ENCODE measurements around the gene HAVCR1.

Gene HAVCR1

DNA sequence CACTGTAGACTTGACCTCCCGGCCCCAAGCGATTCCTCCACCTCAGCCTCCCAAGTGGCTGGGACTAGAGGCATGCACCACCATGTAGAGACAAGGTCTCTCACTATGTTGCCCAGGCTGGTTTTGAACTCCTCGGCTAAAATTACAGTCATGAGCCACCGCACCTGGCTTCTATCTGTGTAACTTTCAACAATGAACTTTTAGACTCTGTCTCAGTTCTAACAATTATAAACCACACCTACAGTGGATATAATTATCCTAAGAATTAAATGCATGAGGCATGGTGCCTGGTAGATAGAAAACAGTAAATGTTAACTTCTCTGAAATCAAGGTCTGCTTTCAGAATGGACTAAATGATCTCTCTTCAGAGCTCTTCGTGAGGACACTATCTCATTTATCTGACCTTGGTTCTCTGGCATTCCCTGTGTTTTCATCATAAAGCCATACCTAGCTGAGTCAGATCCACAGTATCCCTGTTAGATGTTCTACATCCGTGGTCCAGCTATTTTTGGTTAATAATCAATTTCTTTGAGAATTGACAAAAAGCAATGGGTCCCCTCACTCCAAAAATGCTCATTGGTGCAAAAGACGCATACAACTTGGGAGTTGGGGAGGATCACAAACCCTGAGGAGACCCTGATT lies 7.2 kb downstream of the HAVCR1 start:
- Histone ChIP-seq H2AFZ (ENCODE audit: low read depth, low read length) (no peak overlapping the region), H3K4me3 (ENCODE audit: low read depth in 1 of 2, low read length in 2 of 2) (no peak overlapping the region), H3K9me3 (ENCODE audit: insufficient read depth, low read length, severe bottlenecking) (no peaks in the 10 kb centered on the region), H3K27me3 (ENCODE audit: insufficient read depth, low read length, poor library complexity) (peaks cover 4% of the 10 kb centered on the region), H3K36me3 (ENCODE audit: insufficient read depth, low read length) (no peaks in the 10 kb centered on the region), H3K4me2 (ENCODE audit: insufficient read depth, low read length) (no peak overlapping the region), H4K20me1 (ENCODE audit: insufficient read depth, low read length) (no peaks in the 10 kb centered on the region), H3K27ac (ENCODE audit: low read length) (no peak overlapping the region), H3K79me2 (ENCODE audit: insufficient read depth, low read length) (no peaks in the 10 kb centered on the region), H3K4me1 (ENCODE audit: insufficient read depth, low read length) (no peaks in the 10 kb centered on the region), H3K9ac (ENCODE audit: low read depth, low read length) (no peak overlapping the region)
- TF ChIP-seq, protein P1, sequence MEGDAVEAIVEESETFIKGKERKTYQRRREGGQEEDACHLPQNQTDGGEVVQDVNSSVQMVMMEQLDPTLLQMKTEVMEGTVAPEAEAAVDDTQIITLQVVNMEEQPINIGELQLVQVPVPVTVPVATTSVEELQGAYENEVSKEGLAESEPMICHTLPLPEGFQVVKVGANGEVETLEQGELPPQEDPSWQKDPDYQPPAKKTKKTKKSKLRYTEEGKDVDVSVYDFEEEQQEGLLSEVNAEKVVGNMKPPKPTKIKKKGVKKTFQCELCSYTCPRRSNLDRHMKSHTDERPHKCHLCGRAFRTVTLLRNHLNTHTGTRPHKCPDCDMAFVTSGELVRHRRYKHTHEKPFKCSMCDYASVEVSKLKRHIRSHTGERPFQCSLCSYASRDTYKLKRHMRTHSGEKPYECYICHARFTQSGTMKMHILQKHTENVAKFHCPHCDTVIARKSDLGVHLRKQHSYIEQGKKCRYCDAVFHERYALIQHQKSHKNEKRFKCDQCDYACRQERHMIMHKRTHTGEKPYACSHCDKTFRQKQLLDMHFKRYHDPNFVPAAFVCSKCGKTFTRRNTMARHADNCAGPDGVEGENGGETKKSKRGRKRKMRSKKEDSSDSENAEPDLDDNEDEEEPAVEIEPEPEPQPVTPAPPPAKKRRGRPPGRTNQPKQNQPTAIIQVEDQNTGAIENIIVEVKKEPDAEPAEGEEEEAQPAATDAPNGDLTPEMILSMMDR (IDR thresholded peaks at IDR 0.05; ENCODE audit: borderline replicate concordance, extremely low read depth, low read length, poor library complexity, severe bottlenecking) = no peak
- TF ChIP-seq EZH2 (IDR thresholded peaks at IDR 0.05; ENCODE audit: borderline replicate concordance, low read depth, low read length, severe bottlenecking) = no peak
- no peak for DNase-seq
- ATAC-seq (ENCODE audit: insufficient read depth, low read depth) = no peak

DNA sequence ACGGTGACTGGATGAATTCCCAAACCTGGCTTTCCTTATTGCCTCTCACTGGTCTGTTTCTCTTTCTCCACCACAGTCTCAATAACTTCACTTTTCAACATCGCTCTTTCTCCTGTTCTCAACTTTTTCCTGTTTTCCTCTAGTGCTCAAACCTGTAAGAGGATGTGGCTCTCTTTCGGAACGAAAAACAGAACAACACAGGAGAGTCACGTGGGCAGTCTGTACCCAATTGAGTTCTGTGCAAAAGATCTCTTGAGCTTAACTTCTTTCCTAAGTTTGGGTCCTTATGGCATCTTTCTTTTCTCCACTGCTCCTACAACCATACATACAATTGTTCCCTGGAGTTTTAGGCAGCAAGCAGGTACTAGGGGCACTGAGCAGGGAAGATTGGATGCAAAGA lies 8.9 kb downstream of the HAVCR1 start:
- Histone ChIP-seq H3K27me3 (ENCODE audit: insufficient read depth, low read length, poor library complexity) (peaks cover 4% of the 10 kb centered on the region), H3K27ac (ENCODE audit: low read length) (no peak overlapping the region), H3K79me2 (ENCODE audit: insufficient read depth, low read length) (no peaks in the 10 kb centered on the region), H3K9me3 (ENCODE audit: insufficient read depth, low read length, severe bottlenecking) (no peaks in the 10 kb centered on the region), H3K9ac (ENCODE audit: low read depth, low read length) (no peak overlapping the region), H3K36me3 (ENCODE audit: insufficient read depth, low read length) (no peaks in the 10 kb centered on the region), H4K20me1 (ENCODE audit: insufficient read depth, low read length) (no peaks in the 10 kb centered on the region), H3K4me2 (ENCODE audit: insufficient read depth, low read length) (no peak overlapping the region), H3K4me3 (ENCODE audit: low read depth in 1 of 2, low read length in 2 of 2) (no peak overlapping the region), H2AFZ (ENCODE audit: low read depth, low read length) (no peak overlapping the region), H3K4me1 (ENCODE audit: insufficient read depth, low read length) (no peaks in the 10 kb centered on the region)
- ATAC-seq (ENCODE audit: insufficient read depth, low read depth) (no peak), DNase-seq (no peak)
- TF ChIP-seq, protein P1 (IDR thresholded peaks at IDR 0.05; ENCODE audit: borderline replicate concordance, extremely low read depth, low read length, poor library complexity, severe bottlenecking) = no peak
- no peak for TF ChIP-seq EZH2 (IDR thresholded peaks at IDR 0.05; ENCODE audit: borderline replicate concordance, low read depth, low read length, severe bottlenecking)

DNA sequence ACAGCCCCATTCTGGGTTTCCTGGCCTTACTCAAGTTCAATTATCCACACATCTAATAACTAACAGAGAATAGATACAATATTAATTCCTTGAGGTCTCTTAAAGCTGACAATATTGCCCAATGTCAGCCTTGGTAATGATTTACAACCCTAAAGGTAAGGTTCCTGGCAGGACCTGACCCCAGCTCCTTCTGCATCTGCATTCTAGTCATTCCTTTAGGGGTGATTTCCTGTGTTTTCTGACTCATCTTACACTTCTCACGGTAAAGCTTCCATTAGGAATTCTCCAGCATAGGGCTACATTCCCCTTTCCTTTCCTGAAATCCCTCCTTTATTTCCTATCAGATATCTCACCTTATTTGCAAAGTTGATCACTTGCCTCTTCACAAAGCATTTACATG lies 9.3 kb downstream of the HAVCR1 start:
- Histone ChIP-seq H3K79me2 (ENCODE audit: insufficient read depth, low read length) (no peaks in the 10 kb centered on the region), H2AFZ (ENCODE audit: low read depth, low read length) (no peak overlapping the region), H3K4me1 (ENCODE audit: insufficient read depth, low read length) (no peaks in the 10 kb centered on the region), H3K9ac (ENCODE audit: low read depth, low read length) (no peak overlapping the region), H4K20me1 (ENCODE audit: insufficient read depth, low read length) (no peaks in the 10 kb centered on the region), H3K4me3 (ENCODE audit: low read depth in 1 of 2, low read length in 2 of 2) (no peak overlapping the region), H3K27ac (ENCODE audit: low read length) (no peak overlapping the region), H3K9me3 (ENCODE audit: insufficient read depth, low read length, severe bottlenecking) (no peaks in the 10 kb centered on the region), H3K4me2 (ENCODE audit: insufficient read depth, low read length) (no peak overlapping the region), H3K27me3 (ENCODE audit: insufficient read depth, low read length, poor library complexity) (peaks cover 4% of the 10 kb centered on the region), H3K36me3 (ENCODE audit: insufficient read depth, low read length) (no peaks in the 10 kb centered on the region)
- no peak for TF ChIP-seq EZH2 (IDR thresholded peaks at IDR 0.05; ENCODE audit: borderline replicate concordance, low read depth, low read length, severe bottlenecking)
- TF ChIP-seq, protein P1 (IDR thresholded peaks at IDR 0.05; ENCODE audit: borderline replicate concordance, extremely low read depth, low read length, poor library complexity, severe bottlenecking) = no peak
- DNase-seq = no peak
- no peak for ATAC-seq (ENCODE audit: insufficient read depth, low read depth)

Data from DND-41 (cell line).